ENCODE results near the gene CERS6.

DNA sequence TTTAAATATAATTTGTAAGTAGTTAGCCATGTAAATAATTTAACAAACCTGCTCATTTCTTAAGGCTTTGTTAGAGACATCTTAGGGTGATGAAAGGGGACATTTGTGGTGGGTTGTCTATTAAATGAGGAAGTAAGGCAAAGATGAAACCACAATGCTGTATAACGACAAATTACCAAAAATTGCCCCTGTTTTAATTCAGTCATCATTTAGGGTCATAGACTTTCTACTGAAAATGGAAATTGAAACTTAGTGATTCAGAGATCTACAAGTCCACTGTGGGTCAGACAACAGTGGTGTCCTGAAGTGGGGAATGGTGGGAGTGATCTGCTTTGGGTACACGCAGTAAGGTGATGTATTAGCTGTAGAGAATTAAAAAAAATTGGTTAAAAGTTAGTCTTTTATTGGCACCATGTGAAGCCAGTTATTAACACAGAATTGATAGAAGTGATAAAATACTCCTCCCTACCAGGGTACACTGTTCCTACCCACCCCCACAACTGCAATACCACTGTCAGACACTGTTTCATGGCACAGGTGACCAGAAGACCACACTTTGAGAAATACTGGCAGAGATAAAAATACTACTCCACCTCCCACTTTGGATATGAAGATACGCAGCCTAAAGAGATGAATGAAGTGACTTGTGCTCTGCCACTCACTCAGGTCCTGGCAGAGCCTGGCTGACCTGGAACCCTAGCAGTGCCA, 13.4 kb downstream of the CERS6 start:
- TF ChIP-seq CTCF (IDR thresholded peaks at IDR 0.05), result no peak
- no peak for TF ChIP-seq POLR2A (IDR thresholded peaks at IDR 0.05)
